Right lobe of liver (tissue), 6 donors: Measurements from ENCODE around the gene CCDC66. TPM values are rescaled to one million over a fixed set of nuclear protein-coding genes. Genes with fewer than 3 reads are reported as not detected.

Experiments
- ATAC-seq, 4 donors: fragments of 200-7000 bp; cut with Tn5 transposase; one replicate each; pipeline ENCODE4 v1.9.1; 2020; ENCODE audit warnings: mild to moderate bottlenecking in 4 of 4, moderate library complexity in 4 of 4
- DNase-seq, 3 donors: peaks; one replicate each; pipeline ENCODE4 v3.0.0-alpha.2; 2020
- H3K27ac ChIP-seq, 3 donors: fragments of 200-600 bp; one replicate each; pipeline ENCODE4 v1.8.0; 2022
- H3K27me3 ChIP-seq, 2 donors: fragments of 200-600 bp; one replicate each; pipeline ENCODE4 v1.8.0; 2022
- H3K36me3 ChIP-seq, 4 donors: fragments of 200-600 bp; sonication (generic) in 1 of 4; one replicate each; pipeline versions ENCODE4 v1.5.1 to v1.8.0; 2017 to 2022; ENCODE audit warnings: control low read depth in 1 of 4
- H3K4me1 ChIP-seq, 4 donors: fragments of 200-600 bp; sonication (generic) in 1 of 4; one replicate each; pipeline versions ENCODE4 v1.5.1 to v1.8.0; 2017 to 2022; ENCODE audit warnings: control low read depth in 1 of 4
- H3K4me3 ChIP-seq, 3 donors: fragments of 200-600 bp; one replicate each; pipeline ENCODE4 v1.8.0; 2022
- H3K9me3 ChIP-seq, 4 donors: fragments of 200-600 bp; sonication (generic) in 1 of 4; one replicate each; pipeline versions ENCODE4 v1.5.1 to v1.8.0; 2017 to 2022; ENCODE audit warnings: control low read depth in 1 of 4
- CTCF ChIP-seq, 4 donors: fragments of 200-600 bp in 3 of 4; fragments of 450-650 bp in 1 of 4; IDR thresholded peaks; one replicate each; pipeline versions ENCODE4 v1.5.1 to v1.8.0; 2016 to 2022; ENCODE audit warnings: antibody characterized with exemption in 4 of 4, mild to moderate bottlenecking in 2 of 4
- POLR2A ChIP-seq: fragments of 450-650 bp; IDR thresholded peaks from one replicate; pipeline ENCODE4 v1.6.1; 2017; ENCODE audit warnings: antibody characterized with exemption, mild to moderate bottlenecking
- WGBS: methylation state at CpG from one replicate; pipeline ENCODE4 v1.1.6; 2018; ENCODE audit warnings: low coverage, low lambda C conversion rate; ENCODE audit not compliant: insufficient coverage; ENCODE audit errors: missing lambda C conversion rate; 5-methylcytosine and 5-hydroxymethylcytosine counted together
- intact Hi-C, 2 donors: fragments of 100-400 bp; cut with DNase I; formaldehyde crosslinking; loops; one replicate each; pipeline versions ENCODE4 v1.11.2 to v1.14.1; 2022
- total RNA-seq, 6 experiments: library from RNA; depleted of rRNA in 2 of 6; stranded (reverse); fragments of >200 nt in 2 of 6; fragmentation: NEBNext Ultra II Directional in 3 of 6; extraction: Animal tissue kit (Norgen Biotek cat#: 25700) in 3 of 6; gene quantifications; one replicate each; pipeline versions ENCODE4 v1.1.0 to v1.2.4, GENCODE V29; 2016 to 2023
- donor health status: DM: no; HTN: yes; CAD: no.
- donor health status: DM: no; HTN: no; CAD: no.
- donor health status: DM: no; HTN: no; CAD: no.
- donor health status: DM: no; HTN: yes; CAD: no.
- donor health status: DM: no; HTN: yes; CAD: no.

CCDC66 gene
- total RNA-seq, 6 experiments from 2014 or later, result 4.5 to 9.0 (median 6.9) TPM

GRCh38 chr3:56664823-56665222 lies 107.8 kb downstream of the CCDC66 start:
- no peaks in the 10 kb centered on the region for H3K4me1 ChIP-seq
- no peak overlapping the region for H3K27ac ChIP-seq
- no peaks in the 10 kb centered on the region for H3K9me3 ChIP-seq
- no peak for DNase-seq
- no peak for ATAC-seq
- no peaks in the 10 kb centered on the region for H3K27me3 ChIP-seq
- WGBS, result no CpG with 5 or more reads among the region's 2 CpGs
- intact Hi-C loops, result no loop called here
- H3K36me3 ChIP-seq, result peaks cover 0 to 79% (median 12%) of the 10 kb centered on the region in 4 donors
- no peak overlapping the region for H3K4me3 ChIP-seq
- TF ChIP-seq POLR2A, result no peak
- no peak for TF ChIP-seq CTCF (IDR thresholded peaks at IDR 0.05)

- peaks cover 0 to 72% (median 9%) of the 10 kb centered on the region in 4 donors for H3K36me3 ChIP-seq
- no peak overlapping the region for H3K4me3 ChIP-seq
- no peaks in the 10 kb centered on the region for H3K4me1 ChIP-seq
- TF ChIP-seq POLR2A, result no peak
- TF ChIP-seq CTCF (IDR thresholded peaks at IDR 0.05), result no peak
- DNase-seq, result no peak
- WGBS, result 75% methylated on average over 3 of the region's 3 CpGs
- no peak overlapping the region for H3K27ac ChIP-seq
- H3K9me3 ChIP-seq, result no peaks in the 10 kb centered on the region
- intact Hi-C loops, result no loop called here
- no peaks in the 10 kb centered on the region for H3K27me3 ChIP-seq
- ATAC-seq, result peak in 1 of 4 donors; percentile 31
These were observed 111.1 kb downstream of the CCDC66 start for GRCh38 chr3:56667973-56668579.

Other genes with a start within 250 kb of the CCDC66 start
- not detected for gene ERC2, start 88.7 kb upstream of the CCDC66 start, total RNA-seq
- gene TASOR, start 126.1 kb downstream of the CCDC66 start, total RNA-seq, result 10 to 100 TPM; 13.7 to 31.0 (median 21.5) TPM
- 1 to 10 TPM; 1.0 to 2.9 (median 1.6) TPM for gene ARHGEF3, start 244.8 kb downstream of the CCDC66 start, total RNA-seq